ENCODE measurements around the gene TMEM217.

The TMEM217 gene

GRCh38 chr6:37280162-37280887 is 22.4 kb upstream of the TMEM217 start:
- no peak for DNase-seq (ENCODE audit: low read depth in 4 of 4, low spot score in 1 of 4)

- DNase-seq (ENCODE audit: low read depth in 4 of 4, low spot score in 1 of 4) = no peak
Measured at GRCh38 chr6:37279366-37280134, 21.6 kb upstream of the TMEM217 start.

GRCh38 chr6:37277001-37277409 is 19.1 kb upstream of the TMEM217 start:
- DNase-seq (ENCODE audit: low read depth in 4 of 4, low spot score in 1 of 4) = no peak

GRCh38 chr6:37275350-37275749 is 17.4 kb upstream of the TMEM217 start:
- no peak for DNase-seq (ENCODE audit: low read depth in 4 of 4, low spot score in 1 of 4)

GRCh38 chr6:37273690-37274089 is 15.7 kb upstream of the TMEM217 start:
- no peak for DNase-seq (ENCODE audit: low read depth in 4 of 4, low spot score in 1 of 4)

GRCh38 chr6:37272834-37273566 is 15.1 kb upstream of the TMEM217 start:
- DNase-seq (ENCODE audit: low read depth in 4 of 4, low spot score in 1 of 4) = no peak

GRCh38 chr6:37269105-37269504 is 11.2 kb upstream of the TMEM217 start:
- no peak for DNase-seq (ENCODE audit: low read depth in 4 of 4, low spot score in 1 of 4)

GRCh38 chr6:37265860-37266259 is 7.9 kb upstream of the TMEM217 start:
- DNase-seq (ENCODE audit: low read depth in 4 of 4, low spot score in 1 of 4) = no peak

GRCh38 chr6:37265001-37265400 is 7.1 kb upstream of the TMEM217 start:
- no peak for DNase-seq (ENCODE audit: low read depth in 4 of 4, low spot score in 1 of 4)

GRCh38 chr6:37262446-37263026 is 4.6 kb upstream of the TMEM217 start:
- DNase-seq (ENCODE audit: low read depth in 4 of 4, low spot score in 1 of 4) = no peak

- no peak for DNase-seq (ENCODE audit: low read depth in 4 of 4, low spot score in 1 of 4)
Measured at GRCh38 chr6:37261198-37261597, 3.3 kb upstream of the TMEM217 start.

GRCh38 chr6:37260444-37260843 is 2.5 kb upstream of the TMEM217 start:
- no peak for DNase-seq (ENCODE audit: low read depth in 4 of 4, low spot score in 1 of 4)

- no peak for DNase-seq (ENCODE audit: low read depth in 4 of 4, low spot score in 1 of 4)
Measured at GRCh38 chr6:37260040-37260439, 2.1 kb upstream of the TMEM217 start.

- DNase-seq (ENCODE audit: low read depth in 4 of 4, low spot score in 1 of 4) = no peak
Measured at GRCh38 chr6:37259191-37259590, 1.2 kb upstream of the TMEM217 start.

GRCh38 chr6:37258405-37259105 is 611 bp upstream of the TMEM217 start:
- no peak for DNase-seq (ENCODE audit: low read depth in 4 of 4, low spot score in 1 of 4)

GRCh38 chr6:37257320-37257633 is 667 bp downstream of the TMEM217 start:
- DNase-seq (ENCODE audit: low read depth in 4 of 4, low spot score in 1 of 4) = no peak

GRCh38 chr6:37256692-37257319 is 1.1 kb downstream of the TMEM217 start:
- DNase-seq (ENCODE audit: low read depth in 4 of 4, low spot score in 1 of 4) = no peak

GRCh38 chr6:37254881-37255280 is 3.1 kb downstream of the TMEM217 start:
- no peak for DNase-seq (ENCODE audit: low read depth in 4 of 4, low spot score in 1 of 4)

GRCh38 chr6:37253486-37254007 is 4.4 kb downstream of the TMEM217 start:
- DNase-seq (ENCODE audit: low read depth in 4 of 4, low spot score in 1 of 4) = no peak

GRCh38 chr6:37251211-37251780 is 6.6 kb downstream of the TMEM217 start:
- no peak for DNase-seq (ENCODE audit: low read depth in 4 of 4, low spot score in 1 of 4)

All from stimulated activated CD4-positive, alpha-beta T cell treated with anti-CD3 and anti-CD28 coated beads, Interleukin-1b, Interleukin-23, amount 100 ng/mL, for 24 hours (primary cell).